ENCODE data around the gene SMIM38.

Gene SMIM38

DNA sequence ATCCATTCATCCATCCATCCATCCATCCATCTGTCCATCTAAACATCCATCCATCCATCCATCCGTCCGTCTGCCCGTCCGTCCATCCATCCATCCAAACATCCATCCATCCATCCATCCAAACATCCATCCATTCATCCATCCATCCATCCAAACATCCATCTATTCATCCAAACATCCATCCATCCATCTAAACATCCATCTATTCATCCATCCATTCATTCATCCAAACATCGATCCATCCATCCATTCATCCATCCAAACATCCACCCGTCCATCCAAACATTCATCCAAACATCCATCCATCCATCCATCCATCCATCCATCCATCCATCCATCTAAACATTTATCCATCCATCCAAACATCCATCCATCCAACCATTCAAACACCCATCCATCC is 45.3 kb upstream of the SMIM38 start:
- TF ChIP-seq, protein P1, sequence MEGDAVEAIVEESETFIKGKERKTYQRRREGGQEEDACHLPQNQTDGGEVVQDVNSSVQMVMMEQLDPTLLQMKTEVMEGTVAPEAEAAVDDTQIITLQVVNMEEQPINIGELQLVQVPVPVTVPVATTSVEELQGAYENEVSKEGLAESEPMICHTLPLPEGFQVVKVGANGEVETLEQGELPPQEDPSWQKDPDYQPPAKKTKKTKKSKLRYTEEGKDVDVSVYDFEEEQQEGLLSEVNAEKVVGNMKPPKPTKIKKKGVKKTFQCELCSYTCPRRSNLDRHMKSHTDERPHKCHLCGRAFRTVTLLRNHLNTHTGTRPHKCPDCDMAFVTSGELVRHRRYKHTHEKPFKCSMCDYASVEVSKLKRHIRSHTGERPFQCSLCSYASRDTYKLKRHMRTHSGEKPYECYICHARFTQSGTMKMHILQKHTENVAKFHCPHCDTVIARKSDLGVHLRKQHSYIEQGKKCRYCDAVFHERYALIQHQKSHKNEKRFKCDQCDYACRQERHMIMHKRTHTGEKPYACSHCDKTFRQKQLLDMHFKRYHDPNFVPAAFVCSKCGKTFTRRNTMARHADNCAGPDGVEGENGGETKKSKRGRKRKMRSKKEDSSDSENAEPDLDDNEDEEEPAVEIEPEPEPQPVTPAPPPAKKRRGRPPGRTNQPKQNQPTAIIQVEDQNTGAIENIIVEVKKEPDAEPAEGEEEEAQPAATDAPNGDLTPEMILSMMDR (IDR thresholded peaks at IDR 0.05; ENCODE audit: extremely low read depth, insufficient read depth, missing control alignments) = no peak
- DNase-seq (ENCODE audit: low spot score) = no peak
- in situ Hi-C loops (cut with MboI; ENCODE audit: low pct_unique_long_range_greater_than_20kb, low sequenced_read_pairs, unreplicated experiment) = no loop called here

- in situ Hi-C loops (cut with MboI; ENCODE audit: low pct_unique_long_range_greater_than_20kb, low sequenced_read_pairs, unreplicated experiment) = no loop called here
- DNase-seq (ENCODE audit: low spot score) = no peak
- TF ChIP-seq, protein P1 (IDR thresholded peaks at IDR 0.05; ENCODE audit: extremely low read depth, insufficient read depth, missing control alignments) = no peak
Observed at GRCh38 chr11:69111624-69112542, 43.9 kb upstream of the SMIM38 start.

GRCh38 chr11:69113226-69113625 is 42.5 kb upstream of the SMIM38 start:
- TF ChIP-seq, protein P1 (IDR thresholded peaks at IDR 0.05; ENCODE audit: extremely low read depth, insufficient read depth, missing control alignments) = no peak
- in situ Hi-C loops (cut with MboI; ENCODE audit: low pct_unique_long_range_greater_than_20kb, low sequenced_read_pairs, unreplicated experiment) = no loop called here
- no peak for DNase-seq (ENCODE audit: low spot score)

- TF ChIP-seq, protein P1 (IDR thresholded peaks at IDR 0.05; ENCODE audit: extremely low read depth, insufficient read depth, missing control alignments) = no peak
- no peak for DNase-seq (ENCODE audit: low spot score)
- in situ Hi-C loops (cut with MboI; ENCODE audit: low pct_unique_long_range_greater_than_20kb, low sequenced_read_pairs, unreplicated experiment) = no loop called here
Observed at GRCh38 chr11:69113646-69114340, 41.9 kb upstream of the SMIM38 start.

DNA sequence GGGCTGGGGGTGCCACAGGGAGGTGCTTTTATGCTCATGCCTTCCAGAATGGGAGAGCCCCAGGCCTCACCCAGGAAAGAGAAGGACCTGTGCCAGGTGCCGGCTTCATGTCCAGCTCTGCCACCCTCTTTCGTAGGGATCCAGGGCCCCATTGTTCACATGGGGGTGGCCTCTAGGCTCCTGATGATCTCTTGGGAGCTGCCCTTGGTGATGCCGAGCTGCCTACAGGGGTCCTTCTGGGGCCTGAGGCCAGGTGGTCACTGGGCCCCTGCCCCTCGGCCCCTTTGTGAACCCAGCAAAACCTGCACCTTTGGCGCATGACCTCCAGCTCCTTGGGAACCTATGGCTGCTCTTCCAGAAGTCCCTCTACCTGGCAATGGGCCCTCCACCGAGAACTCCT is 41.4 kb upstream of the SMIM38 start:
- no peak for DNase-seq (ENCODE audit: low spot score)
- in situ Hi-C loops (cut with MboI; ENCODE audit: low pct_unique_long_range_greater_than_20kb, low sequenced_read_pairs, unreplicated experiment) = no loop called here
- TF ChIP-seq, protein P1 (IDR thresholded peaks at IDR 0.05; ENCODE audit: extremely low read depth, insufficient read depth, missing control alignments) = no peak

DNA sequence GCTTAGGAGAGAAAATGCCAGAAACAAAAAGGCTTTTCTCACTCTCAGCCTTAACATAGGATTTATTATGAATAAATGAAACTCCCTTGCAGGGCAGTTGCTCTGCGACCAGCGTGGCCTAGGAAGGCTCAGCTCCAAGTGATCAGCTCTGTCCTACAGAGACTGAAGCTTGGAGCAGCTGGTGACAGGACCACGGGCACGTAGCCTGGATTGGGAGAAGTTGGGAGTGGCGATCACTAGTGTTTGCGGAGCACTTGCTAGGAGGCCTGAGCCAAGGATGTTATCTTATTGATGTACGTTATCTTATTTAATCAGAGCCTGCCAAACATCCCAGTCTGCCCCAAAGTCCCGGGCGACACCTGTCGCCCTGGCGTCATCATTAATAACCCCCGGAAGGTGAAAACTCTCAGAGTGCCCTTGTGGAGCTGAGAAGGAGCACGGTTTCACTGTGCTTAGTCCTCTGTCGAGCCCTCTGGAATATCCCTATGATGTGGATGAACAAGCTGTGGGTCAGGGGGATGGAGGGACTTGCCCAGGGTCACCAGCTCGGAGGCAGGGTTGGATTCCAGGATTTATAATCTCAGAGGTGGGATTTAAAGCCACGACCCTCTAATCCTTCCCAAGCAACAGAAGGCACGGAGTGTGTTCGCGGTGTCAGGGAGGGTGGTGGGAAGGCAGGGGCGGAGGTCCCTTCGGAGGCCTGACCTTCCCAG is 40.8 kb upstream of the SMIM38 start:
- no peak for DNase-seq (ENCODE audit: low spot score)

More for the DNA sequence above, 40.8 kb upstream of the SMIM38 start:
- TF ChIP-seq, protein P1 (IDR thresholded peaks at IDR 0.05; ENCODE audit: extremely low read depth, insufficient read depth, missing control alignments) = no peak
- in situ Hi-C loops (cut with MboI; ENCODE audit: low pct_unique_long_range_greater_than_20kb, low sequenced_read_pairs, unreplicated experiment) = no loop called here

Data from GM13977 (cell line).